Lower lobe of right lung (tissue), 2 donors: ENCODE data around the gene PRKG2. TPM values are rescaled to one million over a fixed set of nuclear protein-coding genes. Genes with fewer than 3 reads are reported as not detected.

ENCODE experiments used
- ATAC-seq, 2 donors: fragments of 200-7000 bp; cut with Tn5 transposase; one replicate each; pipeline ENCODE4 v1.9.1; 2020 to 2022; ENCODE audit warnings: mild to moderate bottlenecking in 2 of 2, moderate library complexity in 2 of 2
- DNase-seq: peaks from one replicate; pipeline ENCODE4 v3.0.0-alpha.2; 2020
- H3K27ac ChIP-seq: fragments of 200-600 bp; one replicate; pipeline ENCODE4 v1.8.0; 2022
- H3K27me3 ChIP-seq: fragments of 200-600 bp; one replicate; pipeline ENCODE4 v1.8.0; 2022; ENCODE audit warnings: low read depth
- H3K36me3 ChIP-seq: fragments of 200-600 bp; one replicate; pipeline ENCODE4 v1.8.0; 2022; ENCODE audit warnings: mild to moderate bottlenecking
- H3K4me1 ChIP-seq: fragments of 200-600 bp; one replicate; pipeline ENCODE4 v1.8.0; 2022
- H3K4me3 ChIP-seq: fragments of 200-600 bp; one replicate; pipeline ENCODE4 v1.8.0; 2022; ENCODE audit warnings: mild to moderate bottlenecking
- H3K9me3 ChIP-seq: fragments of 200-600 bp; one replicate; pipeline ENCODE4 v1.8.0; 2022
- CTCF ChIP-seq: fragments of 200-600 bp; IDR thresholded peaks from one replicate; pipeline ENCODE4 v1.8.0; 2022; ENCODE audit warnings: antibody characterized with exemption, mild to moderate bottlenecking
- intact Hi-C: fragments of 100-400 bp; cut with DNase I; formaldehyde crosslinking; loops from one replicate; pipeline ENCODE4 v1.11.0; 2022
- total RNA-seq: library from RNA; stranded (reverse); fragmentation: NEBNext Ultra II Directional; extraction: Animal tissue kit (Norgen Biotek cat#: 25700); gene quantifications from one replicate; pipeline ENCODE4 v1.2.1, GENCODE V29; 2021
- donor health status: DM: no; HTN: yes; CAD: no; lungs with severe emphysema.

The PRKG2 gene
- total RNA-seq, 1 donor from 2014 or later: 6.4 TPM

GRCh38 chr4:81113024-81113423 lies 102.0 kb downstream of the PRKG2 start:
- no peak overlapping the region for H3K27ac ChIP-seq
- H3K4me1 ChIP-seq: no peaks in the 10 kb centered on the region

GRCh38 chr4:81109356-81109755 lies 105.7 kb downstream of the PRKG2 start:
- no peak for TF ChIP-seq CTCF
- no peak for ATAC-seq
- H3K27me3 ChIP-seq: no peaks in the 10 kb centered on the region

More at GRCh38 chr4:81113024-81113423, 102.0 kb downstream of the PRKG2 start:
- Histone ChIP-seq H3K27me3 (no peaks in the 10 kb centered on the region), H3K9me3 (no peaks in the 10 kb centered on the region), H3K36me3 (no peaks in the 10 kb centered on the region), H3K4me3 (no peak overlapping the region)
- intact Hi-C loops: no loop called here
- ATAC-seq (no peak), DNase-seq (no peak)
- no peak for TF ChIP-seq CTCF

GRCh38 chr4:81106150-81106549 lies 108.9 kb downstream of the PRKG2 start:
- Histone ChIP-seq H3K4me1 (no peaks in the 10 kb centered on the region), H3K27me3 (no peaks in the 10 kb centered on the region), H3K27ac (no peak overlapping the region), H3K4me3 (no peak overlapping the region), H3K9me3 (no peaks in the 10 kb centered on the region), H3K36me3 (no peaks in the 10 kb centered on the region)
- TF ChIP-seq CTCF: no peak
- intact Hi-C loops: no loop called here
- DNase-seq: no peak
- no peak for ATAC-seq

More at GRCh38 chr4:81109356-81109755, 105.7 kb downstream of the PRKG2 start:
- Histone ChIP-seq H3K4me3 (no peak overlapping the region), H3K27ac (no peak overlapping the region), H3K36me3 (no peaks in the 10 kb centered on the region), H3K4me1 (no peaks in the 10 kb centered on the region), H3K9me3 (no peaks in the 10 kb centered on the region)
- DNase-seq: no peak
- intact Hi-C loops: no loop called here

- ATAC-seq (no peak), DNase-seq (no peak)
- Histone ChIP-seq H3K9me3 (no peaks in the 10 kb centered on the region), H3K4me3 (no peak overlapping the region), H3K36me3 (no peaks in the 10 kb centered on the region), H3K4me1 (no peaks in the 10 kb centered on the region), H3K27ac (no peak overlapping the region), H3K27me3 (no peaks in the 10 kb centered on the region)
- no peak for TF ChIP-seq CTCF
- intact Hi-C loops: no loop called here
These were observed 112.9 kb downstream of the PRKG2 start for GRCh38 chr4:81102107-81102506.

GRCh38 chr4:81096566-81096965 lies 118.5 kb downstream of the PRKG2 start:
- Histone ChIP-seq H3K9me3 (no peaks in the 10 kb centered on the region), H3K4me3 (no peak overlapping the region), H3K4me1 (no peaks in the 10 kb centered on the region), H3K27me3 (no peaks in the 10 kb centered on the region), H3K36me3 (no peaks in the 10 kb centered on the region), H3K27ac (no peak overlapping the region)
- no peak for DNase-seq
- intact Hi-C loops: no loop called here
- no peak for ATAC-seq
- TF ChIP-seq CTCF: no peak

GRCh38 chr4:81095389-81095788 lies 119.6 kb downstream of the PRKG2 start:
- intact Hi-C loops: no loop called here
- TF ChIP-seq CTCF: no peak

More at GRCh38 chr4:81095389-81095788, 119.6 kb downstream of the PRKG2 start:
- no peaks in the 10 kb centered on the region for H3K27me3 ChIP-seq
- DNase-seq: no peak
- no peak overlapping the region for H3K4me3 ChIP-seq
- ATAC-seq: no peak
- no peaks in the 10 kb centered on the region for H3K4me1 ChIP-seq
- no peaks in the 10 kb centered on the region for H3K9me3 ChIP-seq
- H3K27ac ChIP-seq: no peak overlapping the region
- H3K36me3 ChIP-seq: no peaks in the 10 kb centered on the region
